Coronary artery (tissue), 2 donors: ENCODE measurements around the gene DTX3L.

ENCODE experiments used
- DNase-seq: peaks from one replicate; pipeline ENCODE4 v3.0.0-alpha.2; 2017; ENCODE audit warnings: low spot score
- H3K27ac ChIP-seq, 2 donors: fragments of 200-600 bp; sonication (generic); one replicate each; pipeline ENCODE4 v1.5.1; 2016 to 2019
- H3K4me3 ChIP-seq: fragments of 200-600 bp; sonication (generic); 2 replicates; pipeline ENCODE4 v1.5.1; 2016; ENCODE audit warnings: mild to moderate bottlenecking, moderate library complexity
- CTCF ChIP-seq: fragments of 200-600 bp; sonication (generic); IDR thresholded peaks from one replicate; pipeline ENCODE4 v1.5.1; 2019; ENCODE audit warnings: antibody characterized with exemption

The DTX3L gene

GRCh38 chr3:122548076-122548475, 16.1 kb upstream of the DTX3L start:
- Histone ChIP-seq H3K4me3 (no peak overlapping the region), H3K27ac (no peak overlapping the region)
- TF ChIP-seq CTCF, result no peak
- DNase-seq, result no peak

- no peak overlapping the region for H3K4me3 ChIP-seq
- no peak for TF ChIP-seq CTCF
- DNase-seq, result no peak
- H3K27ac ChIP-seq, result no peak overlapping the region
Observed at GRCh38 chr3:122548619-122549018, 15.5 kb upstream of the DTX3L start.

GRCh38 chr3:122553171-122553570, 11.0 kb upstream of the DTX3L start:
- no peak for TF ChIP-seq CTCF
- DNase-seq, result no peak
- H3K27ac ChIP-seq, result no peak overlapping the region

GRCh38 chr3:122555275-122556071, 8.7 kb upstream of the DTX3L start:
- TF ChIP-seq CTCF, result no peak
- DNase-seq, result no peak
- Histone ChIP-seq H3K4me3 (no peak overlapping the region), H3K27ac (no peak overlapping the region)

More at GRCh38 chr3:122553171-122553570, 11.0 kb upstream of the DTX3L start:
- no peak overlapping the region for H3K4me3 ChIP-seq

- DNase-seq, result no peak
- H3K4me3 ChIP-seq, result no peak overlapping the region
- no peak overlapping the region for H3K27ac ChIP-seq
- TF ChIP-seq CTCF, result no peak
Observed at GRCh38 chr3:122557356-122557755, 6.8 kb upstream of the DTX3L start.

- no peak overlapping the region for H3K4me3 ChIP-seq
- TF ChIP-seq CTCF, result no peak
- no peak for DNase-seq
- H3K27ac ChIP-seq, result no peak overlapping the region
Observed at GRCh38 chr3:122558605-122559004, 5.5 kb upstream of the DTX3L start.

- Histone ChIP-seq H3K4me3 (no peak overlapping the region), H3K27ac (no peak overlapping the region)
- TF ChIP-seq CTCF, result no peak
- no peak for DNase-seq
Observed at GRCh38 chr3:122559906-122560305, 4.2 kb upstream of the DTX3L start.
